GM18511 (cell line): ENCODE data around the gene RNF148.
"Not testable (repeated sequence)": the region's sequence is repeated elsewhere in the genome, so short reads cannot be mapped to it uniquely, and the experiment has no call there.

Experiments used
- ATAC-seq: cut with Tn5 transposase; IDR thresholded peaks from one replicate; pipeline ENCODE4 v1.9.1; 2021; ENCODE audit warnings: mild to moderate bottlenecking, moderate library complexity; ENCODE audit not compliant: unreplicated experiment

RNF148 gene

DNA sequence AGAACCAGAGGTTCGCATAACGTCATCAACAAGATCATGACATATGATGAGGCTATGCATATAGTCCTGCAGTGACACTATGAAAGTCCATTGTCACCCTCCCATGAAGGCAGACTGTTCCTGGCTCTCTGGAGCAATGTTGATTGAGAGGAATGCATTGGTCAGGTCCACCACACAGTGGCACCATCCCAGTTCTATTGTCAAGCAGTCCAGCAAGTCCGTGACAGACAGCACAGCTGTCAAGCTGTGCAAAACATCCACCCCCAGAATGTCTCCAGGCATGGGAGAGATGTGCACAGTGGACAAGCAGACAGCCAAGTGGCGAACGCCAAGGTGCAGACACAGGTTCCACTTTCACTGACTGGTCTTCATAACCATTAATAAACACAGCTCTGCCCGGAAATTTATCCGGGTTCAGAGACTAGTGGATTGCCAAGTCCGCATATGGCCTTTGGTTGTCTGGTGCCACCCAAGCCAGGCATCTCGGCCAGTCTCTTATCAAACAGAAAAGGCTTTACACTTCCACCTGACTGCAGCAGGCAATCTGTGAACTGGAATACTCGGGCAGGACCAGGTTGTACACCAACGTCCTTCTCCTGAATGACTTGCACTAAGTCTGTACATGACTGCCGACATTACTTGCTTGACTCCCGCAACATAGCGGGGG lies 11.0 kb downstream of the RNF148 start:
- no peak for ATAC-seq

DNA sequence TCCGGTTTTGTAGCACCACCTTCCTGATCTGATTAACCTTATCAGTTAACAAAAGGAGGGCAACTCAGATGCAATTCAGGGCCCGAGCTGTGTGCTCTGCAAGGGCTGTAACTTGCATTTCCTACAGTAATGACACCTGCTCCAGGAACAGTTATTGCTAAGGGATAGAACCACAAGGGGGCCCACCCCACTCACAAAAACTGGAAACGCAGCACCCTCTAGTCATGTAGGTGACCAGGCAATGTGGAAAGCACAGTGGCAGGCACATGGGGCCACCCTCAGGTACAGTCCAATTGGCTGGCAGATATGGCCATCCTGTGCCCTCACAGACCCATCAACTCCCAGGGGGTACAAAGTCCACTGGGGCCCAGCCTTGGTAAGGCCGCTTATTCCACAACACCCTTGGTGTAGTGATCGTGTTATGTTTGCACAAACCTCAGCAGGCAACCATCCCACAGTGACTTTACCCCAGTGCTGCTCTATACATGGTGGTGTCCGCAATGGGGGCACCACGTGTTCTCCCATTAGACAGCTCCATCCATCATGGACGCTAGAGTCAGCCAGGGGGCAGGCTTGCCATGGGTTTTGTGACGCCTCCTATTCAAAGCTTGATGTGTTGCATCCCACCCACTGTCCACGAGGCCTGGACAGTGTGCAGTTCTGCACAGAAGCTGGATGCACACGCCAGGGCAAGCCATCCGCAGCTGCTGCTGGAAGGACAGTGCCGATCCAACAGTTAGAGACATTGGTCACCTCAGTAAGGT lies 13.2 kb downstream of the RNF148 start:
- no peak for ATAC-seq

DNA sequence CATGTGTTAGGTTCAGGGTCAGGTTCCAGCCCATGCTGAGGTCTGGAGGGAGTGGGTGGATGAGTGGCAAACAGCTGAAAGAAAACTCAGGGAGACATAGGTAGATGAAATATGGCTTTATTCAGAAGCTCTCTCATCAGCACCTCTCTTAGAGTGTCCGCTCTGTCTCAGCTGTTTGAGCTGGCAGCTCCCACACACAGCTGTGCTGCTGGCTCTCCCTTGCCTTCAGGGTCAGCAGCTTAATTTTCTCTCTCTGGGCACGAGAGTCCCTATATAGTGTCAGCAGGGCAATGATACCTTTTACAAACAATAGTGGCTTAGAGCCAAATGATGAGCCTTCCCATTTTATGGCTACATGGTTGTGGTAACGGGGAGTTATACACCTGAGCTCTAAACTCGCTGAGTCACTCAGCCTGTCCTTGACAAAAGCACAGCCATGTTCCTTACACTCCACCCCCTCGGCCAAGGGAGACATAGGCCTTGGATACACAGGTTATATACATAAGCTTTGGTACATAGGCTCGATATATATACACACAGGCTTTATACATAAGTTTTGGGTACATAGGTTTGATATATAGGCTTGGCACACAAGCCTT lies 14.2 kb downstream of the RNF148 start:
- no peak for ATAC-seq

DNA sequence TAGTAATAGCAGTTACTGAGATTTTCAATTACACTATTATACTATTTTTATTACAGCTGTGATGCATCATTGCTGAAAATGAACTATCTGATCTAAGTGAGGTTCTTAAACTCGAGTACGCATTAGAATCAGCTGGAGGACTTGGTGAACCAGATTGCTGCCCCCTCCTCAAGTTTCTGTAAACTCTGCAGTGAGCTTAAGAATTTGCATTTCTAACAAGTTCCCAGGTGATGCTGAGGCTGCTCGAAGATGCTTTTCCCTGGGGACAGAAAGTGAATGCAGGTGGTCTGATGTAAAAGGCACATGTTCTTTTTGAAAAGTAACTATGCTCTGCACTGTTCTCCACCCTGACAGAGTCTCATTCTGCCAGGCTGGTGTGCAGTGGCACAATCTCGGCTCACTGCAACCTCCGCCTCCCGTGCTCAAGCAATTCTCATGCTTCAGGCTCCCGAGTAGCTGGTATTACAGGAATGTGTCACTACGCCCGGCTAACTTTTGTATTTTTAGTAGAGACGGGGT lies 16.3 kb downstream of the RNF148 start:
- ATAC-seq = no peak

DNA sequence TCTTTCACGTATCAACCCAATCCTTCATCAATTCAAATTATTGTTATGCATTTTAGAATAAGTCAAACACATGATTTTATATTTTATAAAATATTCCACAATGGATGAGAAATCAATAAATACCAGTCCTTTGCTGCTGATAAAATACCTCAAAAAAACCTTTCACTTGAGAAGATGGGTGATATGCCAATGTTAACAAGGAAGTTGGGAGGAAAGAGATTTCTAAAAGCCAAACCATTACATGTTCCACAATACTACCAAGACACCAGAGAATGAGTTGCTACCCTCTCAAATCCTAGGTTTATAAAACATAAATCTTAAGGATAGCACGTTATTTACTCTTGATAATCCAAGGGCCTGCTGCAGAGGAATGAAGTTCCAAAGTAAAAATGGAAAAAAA lies 18.2 kb downstream of the RNF148 start:
- no peak for ATAC-seq

DNA sequence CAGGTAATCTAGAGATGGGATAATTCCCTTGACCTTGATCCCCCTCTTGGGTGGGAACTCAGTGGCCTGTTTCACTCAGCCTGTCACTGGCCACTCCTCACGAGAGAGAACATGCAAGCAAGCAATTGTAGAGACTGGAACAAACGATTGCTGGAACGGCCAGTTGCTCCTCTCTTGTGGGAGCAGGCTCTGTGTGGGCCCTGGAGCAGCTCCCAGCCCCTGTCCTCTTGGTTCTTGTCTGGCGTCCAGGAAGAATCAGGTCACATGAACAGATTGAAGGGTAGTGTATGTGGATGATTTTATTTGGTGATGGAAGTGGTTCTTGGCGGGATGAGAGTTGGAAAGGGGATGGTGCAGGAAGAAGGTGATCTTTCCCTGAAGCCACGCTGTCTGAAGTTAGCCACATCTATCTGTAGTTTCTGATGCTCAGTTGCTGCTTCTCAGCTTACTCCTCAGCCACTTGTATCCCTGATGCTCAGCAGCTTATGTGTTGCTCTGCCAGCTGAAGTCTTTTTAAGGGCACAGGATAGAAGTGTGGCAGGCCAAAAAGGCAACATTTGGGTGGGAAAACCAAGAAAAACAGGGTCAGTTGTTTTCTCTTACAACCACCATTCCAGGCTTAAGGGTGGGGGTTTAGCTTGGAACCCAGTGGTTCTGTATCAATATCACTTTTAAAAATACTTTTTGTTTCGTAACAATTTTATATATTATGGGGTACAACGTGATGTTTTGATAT lies 19.7 kb downstream of the RNF148 start:
- ATAC-seq = no peak

DNA sequence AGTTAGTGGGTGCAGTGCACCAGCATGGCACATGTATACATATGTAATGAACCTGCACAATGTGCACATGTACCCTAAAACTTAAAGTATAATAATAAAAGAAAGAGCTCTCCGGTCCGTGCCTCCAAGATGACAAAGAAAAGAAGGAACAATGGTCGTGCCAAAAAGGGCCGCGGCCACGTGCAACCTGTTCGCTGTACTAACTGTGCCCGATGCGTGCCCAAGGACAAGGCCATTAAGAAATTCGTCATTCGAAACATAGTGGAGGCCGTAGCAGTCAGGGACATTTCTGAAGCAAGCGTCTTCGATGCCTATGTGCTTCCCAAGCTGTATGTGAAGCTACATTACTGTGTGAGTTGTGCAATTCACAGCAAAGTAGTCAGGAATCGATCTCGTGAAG lies 21.5 kb downstream of the RNF148 start:
- ATAC-seq = not testable (repeated sequence)

DNA sequence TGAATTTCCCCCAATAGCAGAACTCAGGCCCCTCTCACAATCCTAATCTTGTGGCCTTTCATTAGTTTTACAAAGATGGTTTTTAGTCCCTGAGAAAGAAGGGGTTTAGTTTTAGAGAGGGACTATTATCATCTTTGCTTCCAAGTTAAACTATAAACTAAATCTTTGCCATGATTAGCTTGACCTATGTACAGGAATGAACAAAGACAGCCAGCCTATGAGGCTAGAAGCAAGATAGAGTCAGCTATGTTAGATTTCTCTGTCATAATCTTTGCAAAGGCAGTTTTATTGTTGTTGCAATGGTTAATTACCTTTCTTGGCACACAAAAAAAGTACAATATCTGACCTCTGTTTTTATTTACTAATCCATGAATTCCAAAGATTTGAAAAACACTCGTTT lies 22.9 kb downstream of the RNF148 start:
- ATAC-seq = no peak

DNA sequence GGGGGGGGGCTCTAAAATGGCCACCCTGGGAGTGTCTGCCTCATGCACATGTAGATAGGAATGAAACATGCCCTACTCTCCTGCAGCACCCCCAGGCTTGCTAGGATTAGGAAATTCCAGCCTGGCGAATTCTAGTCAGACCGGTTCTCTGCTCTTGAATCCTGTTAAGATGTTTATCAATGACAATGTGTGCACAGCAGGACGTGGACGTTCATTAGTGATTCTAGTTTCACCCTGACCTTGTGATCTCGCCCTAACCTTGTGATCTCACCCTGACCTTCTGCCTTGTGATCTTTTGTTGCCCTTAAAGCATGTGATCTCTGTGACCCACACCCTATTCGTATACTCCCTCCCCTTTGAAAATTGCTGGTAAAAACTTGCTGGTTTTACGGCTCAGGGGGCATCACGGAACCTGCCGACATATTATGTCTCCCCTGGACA lies 23.4 kb downstream of the RNF148 start:
- not testable (repeated sequence) for ATAC-seq

DNA sequence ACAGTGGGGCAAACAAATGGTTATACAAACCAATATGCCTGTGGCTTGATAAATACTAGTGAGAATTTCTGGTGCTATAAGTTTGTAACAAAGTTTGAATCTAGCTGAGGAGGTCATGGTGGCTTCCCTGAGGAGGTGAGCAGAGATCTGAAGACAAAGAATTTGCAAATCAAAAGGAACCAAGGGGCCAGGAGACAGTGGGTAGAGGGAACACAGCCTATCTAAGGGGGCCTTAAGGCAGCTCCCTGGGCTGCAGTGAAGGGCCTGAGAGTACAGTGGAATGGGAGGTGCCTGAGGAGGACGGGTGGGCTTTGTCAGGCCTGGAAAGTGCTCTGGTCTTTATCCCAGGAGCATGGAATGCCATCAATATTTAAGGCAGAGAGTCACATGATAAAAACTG lies 25.6 kb downstream of the RNF148 start:
- ATAC-seq = no peak

DNA sequence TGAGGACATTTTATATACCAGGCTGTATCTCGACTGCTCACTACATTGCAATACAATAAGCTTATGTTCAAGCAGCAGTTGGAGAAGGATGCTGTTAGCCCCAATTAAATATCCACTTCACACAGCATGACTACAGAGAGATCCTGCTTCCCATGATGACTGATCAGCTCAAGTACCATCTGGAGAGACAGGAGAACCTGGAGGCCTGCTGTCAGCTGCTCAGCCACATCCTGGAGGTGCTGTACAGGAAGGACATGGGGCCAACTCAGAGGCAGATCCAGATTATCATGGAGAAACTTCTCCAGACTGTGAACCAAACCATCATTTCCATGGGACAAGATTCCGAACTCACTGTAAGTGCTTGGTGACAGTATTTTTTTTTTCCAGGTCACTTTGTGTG lies 26.3 kb downstream of the RNF148 start:
- no peak for ATAC-seq

DNA sequence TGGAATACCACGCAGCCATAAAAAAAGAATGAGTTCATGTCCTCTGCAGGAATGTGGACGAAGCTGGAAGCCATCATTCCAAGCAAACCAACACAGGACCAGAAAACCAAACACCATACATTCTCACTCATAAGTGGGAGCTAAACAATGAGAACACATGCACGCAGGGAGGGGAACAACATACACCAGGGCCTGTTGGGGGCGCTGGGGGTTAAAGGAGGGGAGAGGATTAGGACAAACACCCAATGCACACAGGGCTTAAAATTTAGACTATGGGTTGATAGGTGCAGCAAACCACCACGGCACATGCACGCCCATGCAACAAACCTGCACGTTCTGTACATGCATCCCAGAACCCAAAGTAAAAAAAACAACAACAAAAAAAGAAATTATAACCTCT lies 27.1 kb downstream of the RNF148 start:
- ATAC-seq = no peak

DNA sequence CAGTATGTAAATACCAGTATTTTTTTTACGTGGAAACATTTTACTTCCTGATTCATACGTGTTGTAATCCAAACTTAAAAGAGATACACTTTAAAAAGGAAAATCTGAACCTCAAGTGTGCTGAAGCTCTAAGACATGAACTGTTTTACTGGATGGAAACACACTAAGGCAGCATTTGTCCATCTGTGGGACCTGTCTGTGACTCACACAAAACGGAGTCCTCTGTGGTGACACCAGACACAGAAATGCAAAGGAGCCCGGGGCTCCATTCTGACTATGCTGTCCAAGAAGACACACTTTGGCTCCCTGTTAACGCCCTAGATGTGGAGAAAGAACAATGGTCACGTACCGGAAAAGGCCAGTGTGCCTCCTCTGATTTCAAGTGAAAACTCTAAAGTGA lies 27.7 kb downstream of the RNF148 start:
- ATAC-seq = no peak

DNA sequence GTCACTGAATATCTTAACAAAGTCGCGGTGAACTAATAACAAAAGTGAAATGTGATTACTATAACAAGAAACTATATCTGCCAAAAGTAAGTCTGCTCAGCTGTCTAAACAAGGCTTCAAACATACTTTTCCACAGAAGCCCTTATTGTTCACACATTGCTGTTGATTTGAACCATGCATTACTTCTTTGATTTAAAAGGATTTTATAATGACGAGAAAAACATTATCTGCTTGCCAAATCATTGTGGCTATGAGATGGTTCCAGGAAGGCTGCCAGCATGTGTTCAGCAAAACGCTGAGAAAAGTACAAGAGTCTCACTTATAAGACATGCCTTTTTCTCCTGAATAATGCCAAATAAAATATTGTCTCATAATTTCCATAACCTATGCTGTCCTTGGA lies 28.2 kb downstream of the RNF148 start:
- ATAC-seq = no peak

DNA sequence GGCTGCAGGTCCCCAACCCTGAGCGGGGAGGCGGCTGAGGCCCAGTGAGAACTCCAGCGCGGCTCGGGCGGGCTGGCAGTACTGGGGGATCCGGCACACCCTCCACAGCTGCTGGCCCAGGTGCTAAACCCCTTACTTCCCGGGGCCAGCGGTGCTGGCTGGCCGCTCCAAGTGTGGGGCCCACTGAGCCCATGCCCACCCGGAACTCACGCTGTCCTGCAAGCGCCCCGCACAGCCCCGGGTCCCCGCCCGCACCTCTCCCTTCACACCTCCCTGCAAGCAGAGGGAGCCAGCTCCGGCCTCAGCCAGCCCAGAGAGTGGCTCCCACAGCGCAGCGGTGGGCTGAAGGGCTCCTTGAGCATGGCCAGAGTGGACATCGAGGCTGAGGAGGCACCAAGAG lies 28.8 kb downstream of the RNF148 start:
- ATAC-seq = no peak

DNA sequence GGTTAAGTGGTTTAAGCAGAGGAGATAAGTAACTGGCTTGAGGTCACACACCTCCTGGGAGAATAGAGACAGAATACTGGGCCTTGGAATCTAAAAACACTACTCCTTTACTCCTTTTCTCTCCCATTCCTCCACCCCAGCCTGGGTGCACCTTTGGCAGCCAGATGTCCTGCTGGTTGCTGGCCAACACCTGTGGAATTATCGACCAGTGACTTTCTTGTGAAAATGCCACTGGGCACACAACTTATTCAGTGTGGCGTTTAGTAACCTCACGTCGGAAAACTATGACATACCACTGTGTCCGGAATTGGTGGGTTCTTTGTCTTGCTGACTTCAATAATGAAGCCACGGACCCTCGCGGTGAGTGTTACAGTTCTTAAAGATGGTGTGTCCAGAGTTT lies 30.2 kb downstream of the RNF148 start:
- ATAC-seq = no peak

DNA sequence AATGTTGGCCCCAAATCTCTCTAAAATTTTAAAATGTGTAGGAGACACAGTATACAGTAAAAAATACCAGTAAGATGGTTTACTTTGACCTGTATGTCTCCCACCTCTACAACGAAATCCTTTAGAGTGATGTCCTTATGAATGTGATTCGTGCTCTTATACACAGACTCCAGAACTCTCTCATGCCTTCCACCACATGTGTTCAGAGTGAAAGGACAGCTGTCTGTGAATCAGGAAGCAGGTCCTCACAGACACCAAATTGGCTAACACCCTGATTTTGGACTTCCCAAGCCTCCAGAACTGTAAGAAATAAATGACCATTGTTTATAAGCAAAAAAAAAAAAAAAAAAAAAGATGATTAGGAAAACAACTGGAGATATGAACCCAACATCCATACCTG lies 39.0 kb downstream of the RNF148 start:
- no peak for ATAC-seq

DNA sequence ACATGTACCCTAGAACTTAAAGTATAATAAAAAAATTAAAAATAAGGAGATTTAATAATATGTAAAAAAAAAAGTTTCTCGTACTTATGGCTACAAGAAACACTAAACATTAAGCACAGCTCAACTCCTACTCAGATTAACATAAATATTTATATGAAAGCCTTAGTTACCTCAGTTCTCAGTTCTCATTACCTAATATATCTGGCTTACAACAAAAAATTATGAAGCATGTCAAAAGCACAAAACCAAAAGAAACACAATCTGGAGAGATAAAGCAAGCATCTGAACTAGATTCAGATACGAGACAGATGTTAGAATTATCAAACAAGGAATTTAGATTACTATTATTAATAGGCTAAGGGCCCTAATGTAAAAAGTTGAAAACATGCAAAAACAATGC lies 43.9 kb downstream of the RNF148 start:
- no peak for ATAC-seq

DNA sequence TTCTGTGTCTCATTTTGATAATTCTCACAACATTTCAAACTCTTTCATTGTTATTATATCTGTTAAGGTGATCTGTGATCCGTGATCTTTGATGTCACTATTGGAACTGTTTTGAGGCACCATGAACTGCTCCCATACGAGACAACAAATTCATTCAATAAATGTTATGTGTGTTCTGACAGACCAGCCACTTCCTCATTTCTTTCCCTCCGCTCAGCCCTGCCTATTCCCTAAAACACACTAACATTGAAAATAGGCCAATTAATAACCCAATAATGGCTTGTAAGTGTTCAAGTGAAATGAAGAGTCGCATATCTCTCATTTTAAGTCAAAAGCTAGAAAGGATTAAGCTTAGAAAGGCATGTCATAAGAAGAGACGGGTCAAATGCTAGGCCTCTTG lies 49.0 kb downstream of the RNF148 start:
- no peak for ATAC-seq

DNA sequence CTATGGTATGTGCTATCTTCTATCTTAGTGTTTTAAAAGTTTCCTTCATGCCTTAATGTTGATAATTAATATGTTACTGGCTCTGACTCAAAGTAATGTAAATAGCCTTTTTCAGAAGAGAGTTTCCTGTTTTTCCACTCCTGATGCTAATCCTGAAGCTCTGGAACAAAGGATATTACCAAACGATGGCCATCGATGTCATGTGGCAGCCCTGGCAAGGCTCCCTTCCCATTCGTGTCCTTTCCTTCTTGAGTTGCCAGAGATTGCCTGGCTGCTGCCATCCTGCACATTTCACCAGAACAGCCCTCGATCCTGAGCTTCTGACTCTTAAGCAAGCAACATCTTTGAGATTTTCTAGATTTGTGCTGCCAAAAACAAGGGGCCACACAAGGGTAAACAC lies 49.8 kb downstream of the RNF148 start:
- no peak for ATAC-seq
